Liver (tissue), 9 donors: Measurements from ENCODE around the gene AFAP1. TPM values are rescaled to one million over a fixed set of nuclear protein-coding genes. Genes with fewer than 3 reads are reported as not detected.

ENCODE experiments used
- DNase-seq: peaks from one replicate; pipeline ENCODE4 v3.0.0-alpha.2; 2017; ENCODE audit warnings: low spot score
- H3K27ac ChIP-seq, 2 donors: one replicate each; pipeline ENCODE4 v1.7.0; 2013; ENCODE audit warnings: inconsistent platforms in 2 of 2, low read length in 2 of 2, control low read depth in 1 of 2, low read depth in 1 of 2, mild to moderate bottlenecking in 1 of 2
- H3K27me3 ChIP-seq, 4 donors: one replicate each; pipeline versions ENCODE4 v1.6.1 to v1.7.0; 2013; ENCODE audit warnings: low read length in 3 of 4, inconsistent platforms in 1 of 4, mild to moderate bottlenecking in 1 of 4, moderate library complexity in 1 of 4; ENCODE audit not compliant: control insufficient read depth in 4 of 4, insufficient read depth in 4 of 4
- H3K36me3 ChIP-seq, 4 donors: one replicate each; pipeline versions ENCODE4 v1.6.1 to v1.7.0; 2013; ENCODE audit warnings: low read length in 3 of 4, mild to moderate bottlenecking in 3 of 4, low read depth in 1 of 4, moderate library complexity in 1 of 4; ENCODE audit not compliant: control insufficient read depth in 4 of 4, insufficient read depth in 3 of 4
- H3K4me1 ChIP-seq, 4 donors: one replicate each; pipeline versions ENCODE4 v1.6.1 to v1.7.0; 2013; ENCODE audit warnings: low read length in 3 of 4, mild to moderate bottlenecking in 3 of 4, moderate library complexity in 1 of 4; ENCODE audit not compliant: control insufficient read depth in 4 of 4, insufficient read depth in 4 of 4
- H3K4me3 ChIP-seq, 3 donors: one replicate each; pipeline versions ENCODE4 v1.6.1 to v1.7.0; 2013; ENCODE audit warnings: low read length in 3 of 3, control low read depth in 1 of 3, low read depth in 1 of 3, mild to moderate bottlenecking in 1 of 3
- H3K9ac ChIP-seq, 2 donors: one replicate each; pipeline ENCODE4 v1.7.0; 2013; ENCODE audit warnings: low read length in 2 of 2, mild to moderate bottlenecking in 2 of 2, moderate library complexity in 2 of 2, control low read depth in 1 of 2, low read depth in 1 of 2
- H3K9me3 ChIP-seq, 4 donors: one replicate each; pipeline versions ENCODE4 v1.6.1 to v1.7.0; 2013; ENCODE audit warnings: low read length in 3 of 4; ENCODE audit not compliant: control insufficient read depth in 4 of 4
- CTCF ChIP-seq: fragments of 150-350 bp; IDR thresholded peaks from 2 replicates; pipeline ENCODE4 v1.5.1; 2017; ENCODE audit warnings: improper control_type of control experiment, low read depth, low read length; ENCODE audit not compliant: missing input control
- FOXA1 ChIP-seq: IDR thresholded peaks from 2 replicates; pipeline ENCODE4 v1.6.1; 2016; ENCODE audit warnings: antibody characterized with exemption
- GABPA ChIP-seq, 2 donors: IDR thresholded peaks in 1 of 2; conservative IDR thresholded peaks in 1 of 2; 2 replicates each; pipeline ENCODE4 v1.6.1; 2016; ENCODE audit warnings: antibody characterized with exemption in 2 of 2, mild to moderate bottlenecking in 1 of 2, moderate library complexity in 1 of 2
- HNF4A ChIP-seq, 2 donors: conservative IDR thresholded peaks; 2 replicates each; pipeline ENCODE4 v1.6.1; 2016; ENCODE audit warnings: antibody characterized with exemption in 2 of 2, mild to moderate bottlenecking in 2 of 2
- JUND ChIP-seq, 2 donors: IDR thresholded peaks; 2 replicates each; pipeline ENCODE4 v1.6.1; 2016; ENCODE audit warnings: antibody characterized with exemption in 2 of 2
- REST ChIP-seq: IDR thresholded peaks from 2 replicates; pipeline ENCODE4 v1.6.1; 2016; ENCODE audit warnings: antibody characterized with exemption, mild to moderate bottlenecking
- RXRA ChIP-seq, 2 donors: IDR thresholded peaks; 2 replicates each; pipeline ENCODE4 v1.6.1; 2017 to 2018; ENCODE audit warnings: antibody characterized with exemption in 2 of 2, mild to moderate bottlenecking in 1 of 2
- TAF1 ChIP-seq: conservative IDR thresholded peaks from 2 replicates; pipeline ENCODE4 v1.6.1; 2016; ENCODE audit warnings: antibody characterized with exemption, mild to moderate bottlenecking
- YY1 ChIP-seq: IDR thresholded peaks from 2 replicates; pipeline ENCODE4 v1.6.1; 2016; ENCODE audit warnings: antibody characterized with exemption, mild to moderate bottlenecking
- ZBTB33 ChIP-seq: IDR thresholded peaks from 2 replicates; pipeline ENCODE4 v1.6.1; 2016; ENCODE audit warnings: antibody characterized with exemption
- WGBS: extraction: QIAGEN DNeasy Blood & Tissue Kit; methylation state at CpG from one replicate; pipeline ENCODE4 v1.1.7; 2013; 5-methylcytosine and 5-hydroxymethylcytosine counted together
- polyA plus RNA-seq, 2 donors: library from polyadenylated mRNA; stranded (reverse) in 1 of 2; unstranded in 1 of 2; fragments of 200-250 nt in 1 of 2; fragments of >200 nt in 1 of 2; fragmentation: Nextera tagmentation in 1 of 2; extraction: Ambion mirVana in 1 of 2; gene quantifications; one replicate each; pipeline versions ENCODE4 v1.2.1 to v1.2.3, GENCODE V29; 2013 to 2015
- total RNA-seq, 2 donors: library from RNA; depleted of rRNA; stranded (reverse); fragments of >200 nt; gene quantifications; one replicate each; pipeline ENCODE4 v1.2.3, GENCODE V29; 2014
- donor health status: healthy.
- donor health status: healthy.
- donor health status: healthy.
- donor health status: healthy.
- donor health status: healthy.

The AFAP1 gene
- total and polyA plus RNA-seq, 4 donors: 0.40 to 3.2 (median 1.6) TPM

GRCh38 chr4:7903791-7904516 lies 35.7 kb downstream of the AFAP1 start:
- no peak for TF ChIP-seq JUND (IDR thresholded peaks at IDR 0.05)
- TF ChIP-seq YY1: no peak
- no peak for TF ChIP-seq ZBTB33
- no peak for TF ChIP-seq CTCF
- no peak for TF ChIP-seq FOXA1
- no peak for TF ChIP-seq RXRA (IDR thresholded peaks at IDR 0.05)
- no peak for TF ChIP-seq REST
- TF ChIP-seq TAF1: no peak
- Histone ChIP-seq H3K4me1 (no peaks in the 10 kb centered on the region), H3K36me3 (no peaks in the 10 kb centered on the region), H3K27me3 (no peaks in the 10 kb centered on the region), H3K9me3 (no peaks in the 10 kb centered on the region), H3K4me3 (no peak overlapping the region), H3K27ac (no peak overlapping the region), H3K9ac (no peak overlapping the region)
- no peak for DNase-seq
- WGBS: 73% methylated on average over 14 of the region's 14 CpGs

GRCh38 chr4:7902826-7903225 lies 36.8 kb downstream of the AFAP1 start:
- no peak for TF ChIP-seq CTCF
- no peak for TF ChIP-seq GABPA (IDR thresholded peaks at IDR 0.05 in 1 of 2, conservative IDR thresholded peaks at IDR 0.05 in 1 of 2)
- TF ChIP-seq HNF4A (conservative IDR thresholded peaks at IDR 0.05): no peak
- Histone ChIP-seq H3K27me3 (peaks cover 0 to 1% (median 0%) of the 10 kb centered on the region in 4 donors), H3K36me3 (no peaks in the 10 kb centered on the region), H3K9ac (no peak overlapping the region), H3K4me1 (no peaks in the 10 kb centered on the region), H3K9me3 (no peaks in the 10 kb centered on the region), H3K27ac (no peak overlapping the region), H3K4me3 (no peak overlapping the region)
- no peak for DNase-seq
- 85% methylated on average over 2 of the region's 2 CpGs for WGBS
